NT2/D1 (cell line): Measurements from ENCODE around the gene NUCB2.

Source experiments
- SUZ12 ChIP-seq: IDR thresholded peaks from 2 replicates; pipeline ENCODE4 v1.6.1; 2011; ENCODE audit not compliant: insufficient read length, insufficient read depth; ENCODE audit errors: extremely low read depth
- ZNF274 ChIP-seq: IDR thresholded peaks from 2 replicates; pipeline ENCODE4 v1.6.1; 2011; ENCODE audit warnings: mild to moderate bottlenecking, low read depth, low read length

- TF ChIP-seq ZNF274: no peak
- TF ChIP-seq SUZ12: no peak
Measured at GRCh38 chr11:17266781-17267180, 9.8 kb upstream of the NUCB2 start.
